HL-60/S4 treated with retinoic acid at 250 ng/mL for 4 days and 3 days (cell line): Measurements from ENCODE around the gene CCNI.
"Not testable (repeated sequence)": the region's sequence is repeated elsewhere in the genome, so short reads cannot be mapped to it uniquely, and the experiment has no call there.

ENCODE experiments used
- in situ Hi-C: fragments of 300-500 bp; cut with MboI; formaldehyde crosslinking; loops from 2 replicates; pipeline ENCODE4 v1.7.0; 2022; ENCODE audit warnings: low sequenced_read_pairs

The CCNI gene

DNA sequence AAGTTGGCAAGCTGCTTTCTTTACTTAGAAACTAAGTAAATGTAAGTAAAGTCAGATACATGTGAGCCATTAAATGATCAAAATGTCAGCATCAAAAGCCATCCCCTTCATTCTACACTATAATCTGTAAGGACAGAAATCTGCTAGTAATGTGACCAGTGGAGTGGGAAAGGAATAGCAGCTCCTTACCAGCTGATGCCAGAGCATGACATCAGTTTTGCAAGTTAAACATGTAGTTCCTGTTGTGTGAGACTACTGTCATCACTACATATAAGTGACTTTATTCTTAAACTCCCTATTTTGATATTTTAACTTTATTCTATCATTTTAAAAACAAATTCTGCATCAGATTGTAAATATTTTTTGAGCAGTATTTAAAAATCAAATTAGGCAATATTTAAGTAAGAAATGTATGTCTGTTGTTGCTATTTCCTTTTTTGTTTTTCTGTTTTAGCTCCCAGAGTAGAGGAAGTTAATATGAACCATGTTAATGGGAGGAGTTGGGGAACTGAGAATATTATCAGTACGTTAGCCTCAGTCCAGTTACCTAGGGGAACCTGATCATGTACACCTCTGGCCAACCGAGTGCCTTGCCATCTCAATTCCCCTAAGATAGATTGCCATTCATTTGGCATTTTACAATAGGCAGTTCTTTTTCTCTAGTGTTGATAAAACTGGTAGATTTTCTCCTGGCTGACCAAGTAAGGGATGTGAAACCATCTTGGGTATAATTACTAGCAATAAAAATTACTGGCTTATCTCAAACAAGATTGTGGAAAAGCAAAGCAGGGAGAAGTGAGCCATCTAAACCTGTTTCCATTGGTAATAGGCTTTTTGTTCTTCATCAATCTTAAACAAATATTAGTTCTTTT is 34.7 kb downstream of the CCNI start:
- in situ Hi-C loops = no loop called here

DNA sequence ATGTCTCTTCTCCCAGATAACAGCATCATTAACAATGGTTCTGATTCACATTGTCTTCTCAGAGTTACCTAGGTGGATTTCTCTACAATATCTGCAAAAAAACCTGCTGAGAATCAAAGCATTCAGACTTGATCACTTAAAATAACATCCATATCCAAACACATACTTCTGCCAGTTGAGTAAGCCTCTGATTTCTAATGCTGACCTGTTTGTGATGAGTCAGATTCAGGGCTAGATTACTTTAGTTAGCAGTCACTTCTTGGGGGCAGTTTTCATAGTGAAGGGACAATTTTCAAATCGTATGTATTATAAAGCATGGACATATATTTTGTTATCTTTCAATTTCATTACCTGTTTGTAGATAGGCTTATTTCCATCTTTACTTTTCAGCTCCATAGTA is 35.5 kb downstream of the CCNI start:
- in situ Hi-C loops = no loop called here

DNA sequence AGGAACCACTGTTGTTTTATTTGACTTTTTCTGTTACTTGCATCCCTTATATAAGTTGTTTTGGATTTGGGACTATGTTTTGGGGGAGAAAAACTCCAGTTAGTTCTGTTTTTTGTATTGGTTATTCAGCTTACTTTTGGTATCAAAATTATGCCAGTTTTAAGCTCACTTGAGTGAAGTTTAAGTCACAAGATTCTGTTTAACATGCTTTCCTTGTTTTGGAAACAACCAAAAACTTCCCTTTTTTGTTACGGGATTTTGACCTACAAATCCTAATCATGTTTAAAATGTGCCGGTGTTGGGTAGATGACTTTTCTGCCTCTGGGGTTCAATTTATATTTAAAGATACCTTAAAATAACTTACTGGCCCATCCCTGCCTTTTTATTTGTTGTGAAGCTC is 36.0 kb downstream of the CCNI start:
- in situ Hi-C loops = no loop called here

GRCh38 chr4:77037736-77038135 is 38.1 kb downstream of the CCNI start:
- in situ Hi-C loops = no loop called here

GRCh38 chr4:77037168-77037567 is 38.6 kb downstream of the CCNI start:
- in situ Hi-C loops = not testable (repeated sequence)

- in situ Hi-C loops = no loop called here
These were observed 39.6 kb downstream of the CCNI start for GRCh38 chr4:77036206-77036605.

GRCh38 chr4:77035153-77035552 is 40.6 kb downstream of the CCNI start:
- in situ Hi-C loops = no loop called here

- in situ Hi-C loops = no loop called here
These were observed 44.2 kb downstream of the CCNI start for GRCh38 chr4:77031544-77031943.

GRCh38 chr4:77029757-77030156 is 46.0 kb downstream of the CCNI start:
- in situ Hi-C loops = not testable (repeated sequence)

DNA sequence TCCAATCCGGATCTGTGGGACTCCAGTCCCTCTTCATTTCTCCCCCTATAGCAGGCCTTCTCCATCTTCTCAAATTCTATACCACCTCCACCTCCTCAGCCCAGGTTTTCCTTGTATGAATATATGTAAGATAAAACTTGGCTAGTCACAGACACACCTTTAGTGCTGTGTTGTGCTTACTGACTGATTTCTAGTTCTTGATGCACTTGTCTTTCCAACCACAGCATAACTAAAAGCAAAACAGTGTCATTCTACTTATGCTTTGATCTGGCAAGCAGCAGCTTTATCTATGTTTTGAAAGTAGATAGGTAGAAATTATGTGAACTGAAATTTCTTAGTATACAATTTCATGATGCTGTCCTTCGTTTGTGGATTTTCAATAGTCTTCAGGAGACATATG is 47.5 kb downstream of the CCNI start:
- in situ Hi-C loops = no loop called here

DNA sequence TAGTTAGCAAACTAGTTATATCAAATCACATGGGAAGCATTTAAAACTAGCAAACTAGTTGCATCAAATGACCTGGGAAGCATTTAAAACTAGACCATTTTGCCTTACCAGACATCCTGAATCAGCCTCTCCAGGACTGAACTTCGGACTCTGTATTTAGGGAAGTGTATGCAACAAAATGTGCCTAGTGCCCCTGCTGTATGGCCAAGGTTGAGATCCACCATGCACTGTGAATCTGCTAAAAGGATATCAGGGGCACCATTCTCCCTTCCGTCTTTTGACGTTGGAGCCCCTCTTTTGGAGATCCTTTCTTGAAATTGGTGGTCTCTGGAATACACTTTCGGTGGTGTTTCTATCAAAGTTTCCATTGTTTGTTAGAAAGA is 49.5 kb downstream of the CCNI start:
- in situ Hi-C loops = no loop called here

- in situ Hi-C loops = no loop called here
These were observed 50.0 kb downstream of the CCNI start for GRCh38 chr4:77025643-77026321.

- in situ Hi-C loops = no loop called here
These were observed 51.9 kb downstream of the CCNI start for GRCh38 chr4:77023920-77024319.

DNA sequence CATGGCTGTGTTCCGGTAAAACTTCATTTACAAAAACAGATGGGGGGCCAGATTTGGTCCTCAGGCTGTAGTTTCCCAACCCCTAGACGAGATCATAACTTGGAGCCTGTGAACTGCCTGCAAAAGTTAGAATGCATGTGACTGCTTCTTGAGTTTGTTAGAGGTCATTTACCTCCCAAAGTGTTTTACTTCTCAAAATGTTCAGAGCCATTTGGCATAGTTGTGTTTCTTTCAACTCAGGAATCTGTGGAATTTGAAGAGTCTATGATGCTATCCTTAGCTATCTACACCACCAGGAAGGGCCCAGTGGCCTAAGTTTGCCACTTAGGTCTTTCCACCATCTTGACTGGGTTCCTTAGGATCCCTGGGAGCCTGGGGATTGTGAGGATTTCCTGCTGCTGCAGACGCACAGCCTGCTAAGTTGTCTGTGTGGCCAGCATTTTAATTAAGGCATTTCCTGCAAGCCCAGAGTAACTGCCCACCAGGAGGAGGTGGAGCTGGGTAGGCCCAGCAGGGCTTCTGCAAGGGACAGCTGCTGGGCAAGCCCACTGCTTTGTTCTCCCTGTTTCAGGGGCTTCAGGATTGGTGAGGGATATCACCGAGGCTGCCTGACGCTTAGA is 53.1 kb downstream of the CCNI start:
- in situ Hi-C loops = no loop called here

DNA sequence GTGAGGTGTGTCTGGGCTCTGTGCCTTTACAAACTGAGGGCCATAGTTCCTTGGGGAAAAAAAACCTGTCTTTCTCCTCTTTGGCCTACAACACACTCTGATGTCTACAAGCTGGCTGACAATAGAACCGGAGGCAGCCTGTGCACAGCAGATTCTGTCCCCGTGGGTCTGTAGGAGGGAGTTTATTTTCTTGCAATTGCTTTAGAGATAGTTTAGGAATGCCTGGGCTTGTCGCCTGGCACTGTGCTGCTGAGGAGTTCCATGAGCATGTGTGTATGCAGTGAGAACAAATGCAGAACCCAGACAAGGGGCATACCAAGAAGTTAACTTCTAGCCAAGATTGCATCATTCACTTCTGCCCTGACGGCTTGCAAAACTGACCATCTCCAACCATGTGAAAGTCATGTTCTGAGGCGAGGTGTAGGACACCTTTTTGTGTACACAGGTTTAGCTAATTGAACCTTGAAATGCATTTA is 54.1 kb downstream of the CCNI start:
- in situ Hi-C loops = no loop called here

DNA sequence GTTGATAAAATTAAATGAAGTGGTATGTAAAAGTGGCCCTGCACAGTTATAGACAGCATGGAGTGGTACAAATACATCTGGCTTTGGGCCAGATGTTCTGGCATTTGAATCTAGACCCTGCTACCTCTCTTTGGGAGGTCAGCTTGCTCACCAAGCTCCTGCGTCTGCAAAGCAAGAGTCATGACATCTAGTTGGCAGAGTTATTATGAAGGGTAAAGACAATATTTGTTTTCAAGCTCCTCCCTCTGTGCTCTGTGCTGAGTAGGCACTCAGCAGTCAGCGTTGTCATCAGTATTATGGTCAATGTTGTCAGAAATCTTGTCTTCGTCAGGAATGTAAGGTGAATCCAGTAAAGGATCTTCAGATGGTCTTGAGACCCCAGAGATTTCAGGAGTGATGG is 55.8 kb downstream of the CCNI start:
- in situ Hi-C loops = no loop called here

DNA sequence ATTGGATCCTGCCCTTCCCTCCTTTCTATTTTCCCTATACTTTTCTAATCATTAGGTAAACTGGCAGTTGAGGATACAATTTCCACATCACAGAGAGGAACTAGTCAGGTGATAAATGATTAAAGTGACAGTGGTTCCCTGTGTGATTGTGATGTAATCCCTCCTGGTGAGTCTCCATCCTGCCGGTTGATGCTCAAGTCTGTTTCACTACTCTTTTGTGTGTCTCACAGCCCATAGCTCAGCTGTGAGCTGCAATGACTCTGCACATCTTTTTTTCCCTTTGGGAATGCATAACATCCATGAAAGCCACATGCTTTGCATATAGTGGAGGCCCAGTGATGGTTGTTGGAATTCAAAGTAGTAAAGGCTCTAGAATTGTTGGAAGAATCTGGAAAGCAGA is 60.4 kb downstream of the CCNI start:
- in situ Hi-C loops = no loop called here

DNA sequence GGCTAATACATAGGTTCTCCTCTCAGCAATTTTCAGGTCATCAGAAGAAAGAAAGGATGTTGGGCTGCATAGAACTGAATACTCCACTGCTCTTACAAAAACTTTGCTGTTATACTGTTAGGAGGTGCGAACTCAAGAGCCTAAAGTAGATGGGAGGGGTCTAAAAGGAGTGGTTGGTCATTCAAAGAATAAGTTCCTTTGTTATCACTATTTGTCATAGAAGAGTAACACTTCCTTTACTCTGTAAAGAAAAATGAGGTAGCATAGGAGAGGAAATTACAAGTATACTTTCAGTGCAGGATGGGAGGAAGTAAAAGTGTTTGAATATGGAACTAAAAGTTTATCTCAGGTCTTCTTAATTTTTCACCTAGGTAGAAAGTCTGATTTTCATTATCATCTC is 61.5 kb downstream of the CCNI start:
- in situ Hi-C loops = no loop called here

- in situ Hi-C loops = no loop called here
These were observed 63.1 kb downstream of the CCNI start for GRCh38 chr4:77012726-77013125.

DNA sequence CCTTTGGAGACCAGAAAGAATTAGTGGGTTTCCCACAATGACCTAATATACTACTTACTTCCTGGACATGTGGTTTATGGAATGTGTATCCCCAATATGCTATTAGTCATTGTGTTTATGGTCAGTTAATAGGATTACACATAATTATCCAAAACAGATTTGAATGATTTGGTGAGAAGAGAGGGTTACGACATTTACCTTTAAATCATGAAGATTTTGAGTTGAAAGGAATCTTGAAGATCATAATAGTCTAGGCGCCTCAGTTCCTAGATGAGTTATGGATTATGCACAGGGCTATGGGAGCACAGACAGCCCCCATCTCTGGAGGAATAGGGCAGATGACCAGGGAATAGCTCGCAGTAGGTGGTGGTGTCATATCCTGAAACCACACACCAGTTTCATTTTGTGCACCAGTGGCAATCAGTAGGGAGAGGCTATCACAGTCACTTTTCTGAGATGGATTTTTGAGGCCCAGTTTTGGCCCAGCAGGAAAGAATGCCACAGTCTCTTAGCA is 64.9 kb downstream of the CCNI start:
- in situ Hi-C loops = no loop called here

GRCh38 chr4:77009511-77010115 is 66.2 kb downstream of the CCNI start:
- in situ Hi-C loops = no loop called here
